K562 (cell line): ENCODE measurements around the gene PRR19. TPM values are rescaled to one million over a fixed set of nuclear protein-coding genes. Genes with fewer than 3 reads are reported as not detected.

Experiments
- CXXC5 ChIP-seq: fragments of 250-450 bp; sonication (Bioruptor Pico); IDR thresholded peaks from 2 replicates; pipeline ENCODE4 v1.8.0; 2022; ENCODE audit warnings: inconsistent platforms, mild to moderate bottlenecking, moderate library complexity
- FOXP1 ChIP-seq: sonication (generic); formaldehyde crosslinking; IDR thresholded peaks from 2 replicates; pipeline ENCODE4 v1.8.0; 2022; ENCODE audit warnings: mild to moderate bottlenecking, missing genetic modification reagents
- GTF2A2 ChIP-seq: IDR thresholded peaks from 2 replicates; pipeline ENCODE4 v1.6.1; 2016; ENCODE audit warnings: mild to moderate bottlenecking, missing genetic modification characterization, missing compliant biosample characterization
- MEF2A ChIP-seq: IDR thresholded peaks from 2 replicates; pipeline ENCODE4 v1.6.1; 2011; ENCODE audit warnings: low read depth, mild to moderate bottlenecking, low read length, moderate library complexity; ENCODE audit not compliant: control insufficient read depth
- NFRKB ChIP-seq: fragments of 450-650 bp; IDR thresholded peaks from 2 replicates; pipeline ENCODE4 v1.6.1; 2016; ENCODE audit warnings: low read depth
- NR2C2 ChIP-seq, 2 experiments: fragments of 200-800 bp in 1 of 2; sonication (Bioruptor generic) in 1 of 2; sonication (generic) in 1 of 2; formaldehyde crosslinking in 1 of 2; IDR thresholded peaks; 2 replicates each; pipeline versions ENCODE4 v1.6.1 to v1.8.0; 2016 to 2022; ENCODE audit warnings: mild to moderate bottlenecking in 1 of 2, missing compliant biosample characterization in 1 of 2, missing genetic modification characterization in 1 of 2, missing genetic modification reagents in 1 of 2
- TAF1 ChIP-seq: IDR thresholded peaks from 2 replicates; pipeline ENCODE4 v1.6.1; 2011; ENCODE audit warnings: mild to moderate bottlenecking, low read length, moderate library complexity; ENCODE audit not compliant: insufficient read depth, control insufficient read depth, severe bottlenecking; ENCODE audit errors: extremely low read depth
- TAF9B ChIP-seq: fragments of 450-650 bp; IDR thresholded peaks from 2 replicates; pipeline ENCODE4 v1.6.1; 2018; ENCODE audit warnings: mild to moderate bottlenecking; ENCODE audit not compliant: partially characterized antibody
- TEAD1 ChIP-seq, 2 experiments: fragments of 450-650 bp in 1 of 2; sonication (generic) in 1 of 2; formaldehyde crosslinking; IDR thresholded peaks; 2 replicates each; pipeline versions ENCODE4 v1.4.0 to v1.8.0; 2020 to 2022; ENCODE audit warnings: mild to moderate bottlenecking in 2 of 2, missing genetic modification reagents in 1 of 2
- ZBTB7A ChIP-seq: IDR thresholded peaks from 2 replicates; pipeline ENCODE4 v1.6.1; 2011; ENCODE audit warnings: low read depth, mild to moderate bottlenecking, low read length, moderate library complexity, borderline replicate concordance; ENCODE audit not compliant: control insufficient read depth
- ZC3H4 ChIP-seq: sonication (generic); formaldehyde crosslinking; IDR thresholded peaks from 2 replicates; pipeline ENCODE4 v1.9.0; 2021; ENCODE audit warnings: missing genetic modification reagents, borderline replicate concordance
- ZNF140 ChIP-seq: fragments of 250-450 bp; sonication (Bioruptor Pico); IDR thresholded peaks from 2 replicates; pipeline ENCODE4 v1.8.0; 2021; ENCODE audit warnings: moderate library complexity, mild to moderate bottlenecking, inconsistent platforms
- ZNF174 ChIP-seq: fragments of 250-450 bp; sonication (Bioruptor Pico); IDR thresholded peaks from 2 replicates; pipeline ENCODE4 v1.4.0; 2020; ENCODE audit warnings: mild to moderate bottlenecking
- ZNF224 ChIP-seq: sonication (generic); formaldehyde crosslinking; IDR thresholded peaks from 2 replicates; pipeline ENCODE4 v1.8.0; 2022; ENCODE audit warnings: mild to moderate bottlenecking, missing genetic modification reagents
- ZNF239 ChIP-seq: fragments of 250-450 bp; sonication (Bioruptor Pico); IDR thresholded peaks from 2 replicates; pipeline ENCODE4 v1.4.0; 2020; ENCODE audit warnings: mild to moderate bottlenecking
- ZNF354B ChIP-seq: fragments of 250-450 bp; sonication (Bioruptor Pico); IDR thresholded peaks from 2 replicates; pipeline ENCODE4 v1.4.0; 2020
- ZNF57 ChIP-seq: fragments of 450-650 bp; formaldehyde crosslinking; IDR thresholded peaks from 2 replicates; pipeline ENCODE4 v1.4.0; 2020; ENCODE audit warnings: mild to moderate bottlenecking, moderate library complexity
- ZNF583 ChIP-seq: fragments of 250-450 bp; sonication (Bioruptor Pico); IDR thresholded peaks from 2 replicates; pipeline ENCODE4 v1.4.0; 2020
- polyA plus RNA-seq, 8 experiments: library from polyadenylated mRNA; depleted of rRNA in 4 of 8; stranded (reverse) in 5 of 8; unstranded in 3 of 8; fragments of >200 nt; fragmentation: Nextera tagmentation in 2 of 8; fragmentation: Illumina TruSeq in 1 of 8; extraction: Ambion mirVana in 2 of 8; extraction: Trizol in 1 of 8; gene quantifications; 2 replicates each; pipeline versions ENCODE4 v1.2.1 to v1.2.3, GENCODE V29; 2011 to 2014; ENCODE audit warnings: inconsistent platforms in 1 of 8, missing spikeins in 1 of 8
- total RNA-seq, 7 experiments: library from RNA; depleted of rRNA in 6 of 7; stranded (reverse); fragments of >200 nt in 6 of 7; fragmentation: Illumina TruSeq in 2 of 7; extraction: Trizol in 2 of 7; gene quantifications; 2 replicates each; pipeline versions ENCODE4 v1.2.1 to v1.2.3, GENCODE V29; 2011 to 2021; ENCODE audit warnings: low replicate concordance in 1 of 7
- TF ChIP-seq, protein P1 (sequence below), 2 experiments: IDR thresholded peaks; 2 replicates each; pipeline ENCODE4 v1.6.1; 2012; ENCODE audit warnings: improper control_type of control experiment in 2 of 2, low read depth in 2 of 2, low read length in 2 of 2, borderline replicate concordance in 1 of 2
- TF ChIP-seq, protein P2 (sequence below): IDR thresholded peaks from 2 replicates; pipeline ENCODE4 v1.6.1; 2016; ENCODE audit warnings: missing genetic modification characterization, missing compliant biosample characterization
- TF ChIP-seq, protein P3 (sequence below): IDR thresholded peaks from 2 replicates; pipeline ENCODE4 v1.6.1; 2011; ENCODE audit not compliant: insufficient read length; ENCODE audit errors: extremely low read depth
- TF ChIP-seq, protein P4 (sequence below): fragments of 450-650 bp; IDR thresholded peaks from 2 replicates; pipeline ENCODE4 v1.6.1; 2016; ENCODE audit warnings: antibody characterized with exemption

The PRR19 gene
- total and polyA plus RNA-seq, 9 of the 15 experiments (the other 6 are each of a cell fraction or from before 2014, with no cell fraction given), result 0.10 to 1.6 (median 0.54) TPM

DNA sequence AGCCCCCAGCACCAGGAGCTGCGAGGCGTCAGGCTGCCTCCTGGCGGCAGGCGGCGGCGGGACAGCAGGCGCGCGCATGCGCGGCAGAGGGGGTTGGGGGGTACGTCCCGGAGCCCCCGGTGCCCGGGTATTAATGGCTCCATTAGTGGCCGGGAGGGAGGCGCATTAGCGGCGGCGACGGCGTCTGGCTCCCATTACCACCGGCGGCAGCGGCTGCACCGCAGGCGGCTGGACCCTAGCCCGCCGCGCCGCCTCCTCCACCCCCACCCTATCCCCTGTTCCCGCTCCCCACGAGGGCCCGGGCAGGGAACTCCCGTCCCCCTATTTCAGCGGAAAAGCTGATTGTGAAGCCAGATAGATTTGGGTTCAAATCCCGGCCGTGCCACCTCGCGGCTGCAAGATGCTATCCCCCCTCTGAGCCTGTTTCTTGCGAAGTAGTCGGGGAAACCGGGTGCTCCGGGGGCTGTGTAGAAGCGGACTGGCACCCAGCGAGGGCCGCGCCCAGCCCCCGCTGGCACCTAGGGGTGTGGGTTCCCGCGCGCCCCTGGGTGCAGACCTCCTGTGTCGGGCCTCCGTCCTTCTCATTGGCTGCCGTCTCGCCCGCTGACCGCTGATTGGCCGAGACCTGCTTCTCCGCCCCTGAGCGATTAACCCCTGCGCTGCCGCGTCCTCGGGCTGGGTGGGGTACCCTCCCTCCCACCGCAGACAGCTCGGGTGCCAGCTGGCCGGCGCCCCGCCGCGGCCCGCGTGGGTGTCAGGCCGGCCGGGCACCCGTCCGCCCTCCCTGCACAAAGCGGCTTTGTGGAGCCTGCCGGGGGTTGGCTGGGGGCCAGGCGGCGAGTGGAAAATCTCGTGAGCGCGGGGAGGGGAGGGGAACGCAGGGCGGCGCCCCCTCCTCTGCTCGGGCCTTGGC is 21.8 kb upstream of the PRR19 start (continued):
- TF ChIP-seq ZBTB7A, result peak; percentile 99
- TF ChIP-seq CXXC5 (CRISPR knock-in tag), result peak; percentile 66
- no peak for TF ChIP-seq ZC3H4 (CRISPR knock-in tag)
- TF ChIP-seq ZNF224, result no peak
- no peak for TF ChIP-seq ZNF140 (CRISPR knock-in tag)
- no peak for TF ChIP-seq GTF2A2 (tag)
- TF ChIP-seq, protein P1, sequence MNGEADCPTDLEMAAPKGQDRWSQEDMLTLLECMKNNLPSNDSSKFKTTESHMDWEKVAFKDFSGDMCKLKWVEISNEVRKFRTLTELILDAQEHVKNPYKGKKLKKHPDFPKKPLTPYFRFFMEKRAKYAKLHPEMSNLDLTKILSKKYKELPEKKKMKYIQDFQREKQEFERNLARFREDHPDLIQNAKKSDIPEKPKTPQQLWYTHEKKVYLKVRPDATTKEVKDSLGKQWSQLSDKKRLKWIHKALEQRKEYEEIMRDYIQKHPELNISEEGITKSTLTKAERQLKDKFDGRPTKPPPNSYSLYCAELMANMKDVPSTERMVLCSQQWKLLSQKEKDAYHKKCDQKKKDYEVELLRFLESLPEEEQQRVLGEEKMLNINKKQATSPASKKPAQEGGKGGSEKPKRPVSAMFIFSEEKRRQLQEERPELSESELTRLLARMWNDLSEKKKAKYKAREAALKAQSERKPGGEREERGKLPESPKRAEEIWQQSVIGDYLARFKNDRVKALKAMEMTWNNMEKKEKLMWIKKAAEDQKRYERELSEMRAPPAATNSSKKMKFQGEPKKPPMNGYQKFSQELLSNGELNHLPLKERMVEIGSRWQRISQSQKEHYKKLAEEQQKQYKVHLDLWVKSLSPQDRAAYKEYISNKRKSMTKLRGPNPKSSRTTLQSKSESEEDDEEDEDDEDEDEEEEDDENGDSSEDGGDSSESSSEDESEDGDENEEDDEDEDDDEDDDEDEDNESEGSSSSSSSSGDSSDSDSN (IDR thresholded peaks at IDR 0.05; ENCODE audit: borderline replicate concordance in 1 of 2, low read depth in 2 of 2, low read length in 2 of 2), result no peak
- TF ChIP-seq ZNF239, result no peak
- no peak for TF ChIP-seq TEAD1 (CRISPR knock-in tag; IDR thresholded peaks at IDR 0.05)
- TF ChIP-seq NR2C2 (CRISPR knock-in tag; IDR thresholded peaks at IDR 0.05), result no peak
- no peak for TF ChIP-seq NR2C2 (tag; IDR thresholded peaks at IDR 0.05)
- no peak for TF ChIP-seq MEF2A
- TF ChIP-seq, protein P2, sequence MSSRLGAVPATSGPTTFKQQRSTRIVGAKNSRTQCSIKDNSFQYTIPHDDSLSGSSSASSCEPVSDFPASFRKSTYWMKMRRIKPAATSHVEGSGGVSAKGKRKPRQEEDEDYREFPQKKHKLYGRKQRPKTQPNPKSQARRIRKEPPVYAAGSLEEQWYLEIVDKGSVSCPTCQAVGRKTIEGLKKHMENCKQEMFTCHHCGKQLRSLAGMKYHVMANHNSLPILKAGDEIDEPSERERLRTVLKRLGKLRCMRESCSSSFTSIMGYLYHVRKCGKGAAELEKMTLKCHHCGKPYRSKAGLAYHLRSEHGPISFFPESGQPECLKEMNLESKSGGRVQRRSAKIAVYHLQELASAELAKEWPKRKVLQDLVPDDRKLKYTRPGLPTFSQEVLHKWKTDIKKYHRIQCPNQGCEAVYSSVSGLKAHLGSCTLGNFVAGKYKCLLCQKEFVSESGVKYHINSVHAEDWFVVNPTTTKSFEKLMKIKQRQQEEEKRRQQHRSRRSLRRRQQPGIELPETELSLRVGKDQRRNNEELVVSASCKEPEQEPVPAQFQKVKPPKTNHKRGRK (tag), result no peak
- TF ChIP-seq TAF1, result peak; percentile 37
- no peak for TF ChIP-seq NFRKB
- TF ChIP-seq FOXP1 (CRISPR knock-in tag), result peak; percentile 8; the same call in 1 of the 2 replicates
- TF ChIP-seq ZNF583 (CRISPR knock-in tag), result no peak
- TF ChIP-seq, protein P3, sequence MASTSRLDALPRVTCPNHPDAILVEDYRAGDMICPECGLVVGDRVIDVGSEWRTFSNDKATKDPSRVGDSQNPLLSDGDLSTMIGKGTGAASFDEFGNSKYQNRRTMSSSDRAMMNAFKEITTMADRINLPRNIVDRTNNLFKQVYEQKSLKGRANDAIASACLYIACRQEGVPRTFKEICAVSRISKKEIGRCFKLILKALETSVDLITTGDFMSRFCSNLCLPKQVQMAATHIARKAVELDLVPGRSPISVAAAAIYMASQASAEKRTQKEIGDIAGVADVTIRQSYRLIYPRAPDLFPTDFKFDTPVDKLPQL, result no peak
- no peak for TF ChIP-seq ZNF174 (CRISPR knock-in tag)
- TF ChIP-seq ZNF354B (CRISPR knock-in tag), result no peak
- TF ChIP-seq TAF9B, result no peak
- TF ChIP-seq ZNF57 (CRISPR knock-in tag), result no peak
- TF ChIP-seq, protein P4, sequence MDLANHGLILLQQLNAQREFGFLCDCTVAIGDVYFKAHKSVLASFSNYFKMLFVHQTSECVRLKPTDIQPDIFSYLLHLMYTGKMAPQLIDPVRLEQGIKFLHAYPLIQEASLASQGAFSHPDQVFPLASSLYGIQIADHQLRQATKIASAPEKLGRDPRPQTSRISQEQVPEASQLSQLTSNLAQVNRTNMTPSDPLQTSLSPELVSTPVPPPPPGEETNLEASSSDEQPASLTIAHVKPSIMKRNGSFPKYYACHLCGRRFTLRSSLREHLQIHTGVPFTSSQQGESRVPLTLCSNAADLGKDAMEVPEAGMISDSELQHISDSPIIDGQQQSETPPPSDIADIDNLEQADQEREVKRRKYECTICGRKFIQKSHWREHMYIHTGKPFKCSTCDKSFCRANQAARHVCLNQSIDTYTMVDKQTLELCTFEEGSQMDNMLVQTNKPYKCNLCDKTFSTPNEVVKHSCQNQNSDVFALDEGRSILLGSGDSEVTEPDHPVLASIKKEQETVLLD, result peak; percentile 90; the same call in 1 of the 2 replicates
